Measurements from ENCODE around the gene ARFGAP1.

ARFGAP1 gene

DNA sequence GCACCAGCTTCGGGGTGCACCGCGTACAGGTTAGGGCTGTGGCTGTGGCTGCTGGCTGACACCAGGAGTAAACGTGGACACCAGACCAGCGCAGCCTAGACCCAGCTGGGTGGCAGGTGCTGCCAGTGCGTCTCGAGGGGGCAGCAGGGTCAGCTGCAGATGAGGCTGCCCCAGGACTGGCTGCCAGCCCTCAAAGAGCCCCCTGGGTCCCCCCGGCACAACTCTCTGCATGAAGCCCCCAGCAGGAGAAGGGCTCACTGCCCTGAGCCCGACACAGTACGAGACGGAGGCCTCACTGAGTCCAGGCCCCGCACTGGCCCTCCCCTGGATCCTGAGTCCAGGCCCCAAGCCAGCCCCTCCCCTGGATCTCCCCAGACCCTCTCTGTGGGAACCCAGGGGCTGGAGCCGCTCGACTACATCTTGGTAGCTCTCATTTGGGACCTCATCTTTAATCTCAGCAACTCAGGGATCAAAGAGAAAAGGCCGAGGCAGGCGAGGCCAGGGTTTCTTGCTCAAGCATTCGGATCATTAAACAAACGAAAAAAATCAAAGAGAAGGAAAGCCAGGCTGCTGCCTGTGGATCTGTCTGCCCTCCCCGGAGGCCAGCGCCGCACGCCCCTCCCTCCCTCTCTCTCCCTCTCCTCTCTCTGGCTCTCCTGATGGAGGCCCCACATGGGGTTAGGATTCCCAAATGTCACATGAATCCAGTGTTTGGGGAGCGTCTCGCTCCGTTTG, 11.4 kb upstream of the ARFGAP1 start:
- DNase-seq = no peak

DNA sequence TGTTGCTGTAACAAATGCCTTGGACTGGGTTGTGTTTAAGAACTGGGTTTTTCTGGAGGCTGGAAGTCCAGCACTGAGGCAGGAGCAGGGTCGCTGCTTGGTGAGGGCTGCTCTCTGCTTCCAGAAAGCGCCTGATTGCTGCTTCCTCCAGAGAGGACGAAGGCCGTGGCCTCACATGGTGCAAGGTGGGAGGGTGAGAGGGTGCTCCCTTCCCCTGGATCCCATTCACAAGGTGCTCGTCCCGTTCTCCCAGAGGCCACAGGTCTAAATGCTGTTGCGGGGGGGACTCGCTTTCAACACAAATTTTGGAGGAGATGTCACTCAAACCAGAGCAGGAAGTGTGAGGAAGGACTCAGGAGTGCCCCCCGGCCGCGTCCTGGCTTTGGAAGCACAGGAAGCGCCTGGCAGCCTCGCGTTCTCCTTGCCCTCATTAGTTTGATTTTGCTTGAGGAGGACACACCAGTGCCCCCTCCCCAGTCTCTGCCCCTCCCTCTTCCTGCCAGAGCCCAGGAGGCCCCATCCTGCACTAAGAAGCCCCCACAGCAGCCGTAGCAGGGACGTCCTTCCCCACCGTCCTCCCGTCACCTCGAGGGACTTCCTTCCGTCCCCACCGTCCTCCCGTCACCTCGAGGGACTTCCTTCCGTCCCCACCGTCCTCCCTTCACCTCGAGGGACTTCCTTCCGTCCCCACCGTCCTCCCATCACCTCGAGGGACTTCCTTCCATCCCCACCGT, 10.7 kb upstream of the ARFGAP1 start:
- DNase-seq = no peak

DNA sequence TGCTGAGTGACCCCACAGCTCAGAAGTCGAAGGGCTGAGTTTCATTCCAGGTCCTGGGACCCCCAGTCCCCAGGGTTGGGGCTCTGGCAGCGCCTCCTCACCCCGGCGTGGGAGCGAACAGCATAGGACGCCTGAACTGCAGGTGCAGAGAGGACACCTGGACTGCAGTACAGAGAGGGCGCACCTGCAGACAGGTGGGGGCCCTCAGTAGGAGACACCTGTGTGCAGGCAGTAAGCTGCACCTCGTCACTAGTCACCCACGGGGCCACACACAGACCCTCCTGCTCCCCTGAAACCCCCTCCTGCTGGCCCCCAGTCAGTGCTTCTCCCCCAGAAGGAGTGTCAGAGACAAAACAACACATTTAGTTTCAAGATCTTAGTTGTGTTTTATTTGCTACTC, 9.8 kb upstream of the ARFGAP1 start:
- no peak for DNase-seq

DNA sequence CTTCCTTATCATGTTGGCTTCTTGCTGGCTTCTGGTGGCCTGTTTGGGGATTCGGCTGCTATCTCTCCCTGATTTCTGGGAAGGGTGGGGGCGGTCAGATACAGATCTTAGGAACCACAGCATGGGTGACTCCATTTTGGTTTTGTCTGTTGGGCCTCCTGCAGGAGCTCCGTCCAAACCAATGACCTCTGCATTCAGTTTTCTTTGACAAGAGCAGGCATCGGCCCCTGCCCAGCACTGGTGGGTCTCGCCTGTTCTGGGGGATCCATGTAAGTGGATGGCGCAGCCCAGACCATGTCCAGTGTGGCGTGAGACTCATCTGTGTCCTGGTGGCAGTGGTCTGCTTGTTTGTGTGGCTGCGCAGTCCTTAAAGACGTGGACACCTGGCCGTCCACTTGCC, 8.6 kb upstream of the ARFGAP1 start:
- no peak for DNase-seq

DNA sequence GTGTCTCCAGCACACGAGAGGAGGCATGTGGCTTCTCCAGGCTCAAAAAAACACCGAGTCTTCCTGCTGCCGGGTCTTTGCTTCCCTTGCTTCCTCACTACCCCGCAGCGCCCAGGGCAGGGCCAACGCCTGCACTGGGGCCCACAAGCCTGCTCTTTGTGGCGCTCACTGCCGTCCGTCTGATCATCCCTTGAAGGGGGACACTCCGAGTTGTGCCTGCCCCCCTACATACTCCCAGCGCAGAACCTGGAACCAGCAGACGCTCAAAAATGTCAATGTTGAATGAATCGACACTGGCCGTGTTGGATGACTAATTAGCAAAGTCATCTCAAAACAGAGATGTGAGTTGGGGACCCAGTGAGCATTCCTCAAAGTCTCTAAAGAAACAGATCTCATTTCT, 8.1 kb upstream of the ARFGAP1 start:
- DNase-seq = no peak

DNA sequence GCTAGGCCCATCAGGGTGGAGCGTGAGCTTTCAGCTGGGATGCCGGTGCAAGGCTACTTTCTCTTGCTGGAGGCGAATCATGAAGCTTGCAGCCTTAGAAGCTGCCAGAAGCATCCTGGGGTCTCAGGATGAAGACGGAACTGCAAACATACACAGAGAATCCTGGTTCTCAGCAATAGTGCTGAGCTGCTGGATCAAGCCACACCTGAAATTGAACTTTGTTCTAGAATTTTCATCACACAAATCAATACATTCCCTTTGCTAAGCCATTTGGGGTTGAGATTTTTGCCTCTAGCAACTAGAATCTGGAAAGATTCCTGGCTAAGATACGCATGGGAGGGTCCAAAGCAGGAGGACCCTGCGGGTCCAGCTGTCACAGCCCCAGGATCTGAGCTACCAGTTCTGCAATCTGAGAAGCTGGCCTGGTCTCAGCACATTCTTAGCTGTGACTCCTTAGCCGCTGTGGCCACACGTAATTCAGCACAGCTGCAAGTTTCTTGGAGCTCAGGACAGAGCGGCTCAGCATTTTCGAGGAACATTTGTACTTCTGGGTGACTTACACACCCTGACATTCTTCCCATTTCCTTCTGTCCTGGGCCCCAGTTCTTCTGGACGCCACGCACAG, 6.6 kb upstream of the ARFGAP1 start:
- DNase-seq = no peak

DNA sequence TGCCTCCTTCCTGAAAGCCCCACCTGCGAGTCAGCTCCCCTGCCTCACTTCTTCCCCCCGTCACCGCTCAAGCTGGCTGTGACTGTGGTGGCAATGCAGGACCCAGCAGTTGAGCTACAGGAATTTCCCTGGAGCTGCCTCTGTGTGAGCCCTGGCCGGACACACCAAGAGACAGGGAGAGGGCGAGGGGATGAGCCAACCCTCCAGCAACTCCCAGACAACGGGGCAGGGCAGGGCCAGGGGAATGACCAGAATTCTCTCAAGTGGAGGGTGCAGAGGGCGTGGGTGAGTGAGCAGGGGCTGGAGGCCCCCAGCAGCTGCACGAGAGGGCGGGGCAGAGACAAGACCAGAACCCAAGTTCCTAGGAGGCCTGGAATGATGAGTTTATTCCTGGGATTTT, 4.9 kb upstream of the ARFGAP1 start:
- no peak for DNase-seq

DNA sequence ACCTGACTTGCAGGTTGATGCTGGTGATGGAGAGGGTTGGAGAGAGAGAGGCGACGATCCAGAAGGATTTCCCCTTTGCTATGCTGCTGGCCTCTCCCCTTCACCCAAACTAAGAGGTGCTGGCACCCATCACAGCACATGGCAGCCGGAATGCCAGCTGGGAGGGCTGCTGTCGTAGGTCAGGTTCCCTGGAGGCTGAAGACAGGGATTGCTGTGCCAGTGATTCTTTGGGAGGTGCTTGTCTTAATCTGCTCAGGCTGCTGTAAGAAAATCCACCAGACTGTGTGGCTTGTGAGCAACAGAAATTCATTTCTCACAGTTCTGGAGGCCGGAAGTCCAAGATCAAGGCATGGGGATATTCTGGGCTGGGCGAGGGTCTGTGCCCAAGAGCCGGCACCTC, 4.4 kb upstream of the ARFGAP1 start:
- peak; percentile 18 to 42 for DNase-seq

DNA sequence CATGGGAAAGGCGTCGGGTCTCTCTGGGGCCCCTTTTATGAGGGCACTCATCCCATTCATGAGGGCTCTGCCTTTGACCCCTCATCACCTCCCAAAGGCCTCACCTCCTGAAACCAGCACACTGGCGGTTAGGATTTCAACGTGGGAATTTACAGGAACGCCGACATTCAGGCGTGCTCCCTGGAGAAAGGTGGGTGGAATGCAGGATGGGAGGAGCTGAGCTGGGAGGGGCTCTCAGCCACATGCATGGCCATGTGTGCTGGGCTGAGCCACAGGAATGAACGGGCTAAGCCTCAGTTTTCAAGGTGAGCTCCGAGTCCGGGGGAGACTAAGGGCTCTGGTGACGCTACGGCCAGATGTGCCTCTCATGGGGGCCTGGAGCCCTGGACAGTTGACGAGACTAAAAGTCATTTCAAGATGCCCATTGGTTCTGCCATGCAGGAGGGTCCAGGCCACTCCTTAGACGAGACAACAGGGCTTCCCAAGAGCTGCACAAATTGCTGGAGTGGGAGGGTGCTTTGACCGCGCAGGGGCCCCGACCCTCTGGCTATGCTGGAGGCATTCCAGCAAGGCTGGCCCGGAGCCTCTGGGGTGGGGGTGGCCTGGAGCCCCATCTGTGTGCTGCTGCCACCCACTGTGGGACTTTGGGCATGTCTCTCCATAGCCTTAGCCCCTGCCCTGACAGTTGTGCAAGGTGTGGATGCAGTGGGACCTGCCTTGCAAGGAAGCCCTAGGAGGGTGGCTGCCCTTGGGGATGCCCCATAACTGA, 3.8 kb upstream of the ARFGAP1 start:
- no peak for DNase-seq

DNA sequence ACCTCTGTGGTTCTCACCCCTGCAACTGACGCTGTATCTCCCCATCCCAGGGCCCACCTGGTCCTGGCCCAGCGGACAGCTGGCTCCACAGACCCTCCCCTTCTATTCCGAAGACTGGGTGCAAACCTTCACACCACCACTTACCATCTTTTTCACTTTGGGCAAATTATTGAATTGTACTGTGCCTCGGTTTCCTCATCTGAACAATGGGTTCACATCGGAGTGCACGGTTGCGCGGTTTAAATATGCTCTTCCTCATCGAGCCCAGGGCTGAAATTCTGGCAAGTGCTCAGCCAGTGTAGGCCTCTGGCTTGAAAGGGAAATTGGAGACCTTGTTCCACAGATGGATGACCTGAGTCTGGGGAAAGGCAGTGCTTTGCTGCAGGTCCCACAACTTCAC, 2.9 kb upstream of the ARFGAP1 start:
- DNase-seq = no peak

DNA sequence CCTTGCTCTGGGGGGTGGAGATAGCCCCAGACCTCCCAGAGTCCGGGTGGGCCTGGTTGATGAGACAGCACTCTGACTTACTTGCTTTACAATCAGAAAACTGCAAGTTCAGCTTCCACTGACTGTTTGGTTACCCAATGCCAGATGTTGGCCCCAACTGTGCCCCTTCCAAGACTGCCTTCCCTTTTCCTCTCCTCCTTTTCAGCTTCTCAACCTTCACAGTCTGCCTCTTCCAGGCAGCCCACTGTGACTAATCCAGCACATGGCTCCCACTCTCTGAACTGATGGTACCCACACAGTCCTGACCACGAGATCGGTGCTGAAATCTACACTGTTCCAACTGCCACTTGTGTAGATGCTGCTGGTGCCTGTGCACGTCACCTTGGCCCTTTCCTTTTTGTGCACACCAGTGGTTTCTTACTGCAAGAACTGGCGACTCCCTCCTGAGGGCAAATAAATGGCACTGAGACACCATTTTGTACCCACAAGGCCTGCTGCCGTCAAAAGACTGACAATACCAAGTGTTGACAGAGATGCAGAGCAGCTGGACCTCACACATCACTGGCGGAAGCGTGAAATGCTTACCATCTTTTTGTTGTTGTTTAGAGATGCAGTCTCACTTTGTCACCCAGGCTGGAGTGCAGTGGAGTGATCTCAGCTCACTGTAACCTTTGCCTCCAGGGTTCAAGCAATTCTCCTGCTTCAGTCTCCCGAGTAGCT, 1.8 kb upstream of the ARFGAP1 start:
- DNase-seq = no peak

DNA sequence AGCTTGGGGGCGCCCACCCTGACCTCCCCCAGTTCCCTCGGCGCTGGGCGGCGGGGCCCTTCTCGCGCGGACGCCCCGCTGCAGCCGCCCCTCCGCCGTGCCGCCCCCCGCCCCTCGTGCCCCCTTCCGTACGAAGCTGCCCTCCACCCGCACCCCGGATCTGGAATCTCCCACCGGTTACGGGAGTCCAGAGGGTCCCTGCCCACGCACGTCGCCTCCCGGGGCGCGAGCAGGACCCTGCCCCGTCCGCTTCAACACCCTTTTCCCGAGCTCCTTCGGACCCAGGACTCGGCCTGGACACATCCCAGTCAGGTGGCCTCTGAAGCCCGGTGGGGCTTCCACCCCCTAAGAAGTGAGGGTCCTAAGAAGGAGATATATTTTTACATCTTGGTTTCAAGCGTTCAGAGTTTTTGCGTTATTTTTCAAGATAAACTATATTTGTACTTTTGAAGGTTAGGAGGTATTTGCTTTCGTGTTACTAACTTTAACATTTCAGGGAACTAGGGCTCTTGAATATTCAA, 506 bp downstream of the ARFGAP1 start:
- no peak for DNase-seq

DNA sequence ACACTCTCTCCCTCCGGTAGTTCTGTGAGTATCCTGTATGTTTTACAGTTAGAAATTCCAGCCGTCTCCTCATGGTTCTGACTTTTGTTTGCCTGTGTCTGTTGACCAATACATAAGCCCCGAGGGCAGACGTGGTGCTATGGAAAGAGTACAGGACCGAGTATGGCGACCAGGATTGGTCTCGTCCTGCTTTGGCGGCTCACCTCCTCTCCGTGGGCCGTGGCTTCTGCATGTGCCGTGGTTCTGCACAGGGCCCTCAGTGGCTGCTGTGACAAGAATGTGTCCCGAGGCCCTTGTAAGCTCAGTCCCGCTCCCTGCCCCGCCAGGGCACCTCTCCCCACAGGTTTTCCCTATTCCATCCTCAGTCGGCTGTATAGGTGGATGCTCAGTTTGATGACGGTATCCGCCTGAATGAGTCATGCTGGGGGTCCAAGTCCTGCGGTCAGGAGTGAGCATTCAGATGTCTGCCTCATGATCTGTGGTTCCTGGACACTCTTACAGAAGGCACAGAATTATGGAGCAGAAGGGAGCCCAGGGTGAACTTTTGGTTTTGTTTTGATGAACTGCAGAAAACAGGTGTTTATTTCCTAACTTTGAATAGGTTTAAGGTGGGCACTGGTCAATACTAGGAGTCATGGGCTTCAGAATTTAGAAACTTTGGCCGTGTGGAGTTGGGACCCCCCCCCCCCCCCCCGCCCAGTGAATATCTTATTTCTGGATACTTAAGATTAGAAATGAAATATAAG, 1.2 kb downstream of the ARFGAP1 start:
- DNase-seq = no peak

DNA sequence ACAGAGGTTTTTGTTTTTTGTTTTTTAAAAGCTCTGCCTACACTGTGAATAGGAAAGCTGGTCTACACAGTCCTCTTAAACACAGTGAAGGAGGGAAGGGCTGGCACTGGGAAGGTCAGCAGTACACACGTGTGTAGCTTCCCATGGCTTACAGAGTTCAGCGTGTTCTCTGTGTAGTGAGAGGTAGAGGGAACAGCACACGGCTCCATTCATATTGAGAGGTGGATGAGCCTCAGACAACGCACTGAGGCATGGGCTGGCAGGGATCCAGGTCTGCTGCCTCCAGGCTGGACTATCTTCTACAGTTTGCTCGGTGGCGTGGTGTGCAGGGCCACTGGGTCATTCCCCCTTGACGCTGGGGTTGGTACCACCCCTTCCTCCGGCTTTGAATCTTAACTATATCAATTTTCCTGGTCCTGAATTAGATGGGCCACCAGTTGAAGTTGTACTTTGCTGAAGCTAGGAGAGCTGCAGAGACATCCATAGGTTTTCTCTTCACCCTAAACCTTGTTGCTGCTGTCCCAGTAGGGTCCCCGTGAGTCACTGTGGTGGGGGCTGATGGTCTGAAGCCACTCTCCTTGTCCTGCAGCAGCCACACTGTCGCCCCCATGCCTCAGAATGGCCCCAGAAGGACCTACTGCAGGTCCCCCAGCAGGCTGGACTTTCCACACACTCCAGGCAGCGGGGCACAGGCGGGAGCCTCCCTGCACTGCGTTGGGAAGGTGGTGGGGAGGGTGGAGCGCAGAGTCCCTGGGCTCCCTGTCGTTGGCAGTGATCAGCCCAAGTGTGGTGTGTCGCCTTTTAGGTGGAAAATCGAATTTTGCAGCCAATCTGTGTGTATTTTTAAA, 2.0 kb downstream of the ARFGAP1 start:
- DNase-seq = no peak

DNA sequence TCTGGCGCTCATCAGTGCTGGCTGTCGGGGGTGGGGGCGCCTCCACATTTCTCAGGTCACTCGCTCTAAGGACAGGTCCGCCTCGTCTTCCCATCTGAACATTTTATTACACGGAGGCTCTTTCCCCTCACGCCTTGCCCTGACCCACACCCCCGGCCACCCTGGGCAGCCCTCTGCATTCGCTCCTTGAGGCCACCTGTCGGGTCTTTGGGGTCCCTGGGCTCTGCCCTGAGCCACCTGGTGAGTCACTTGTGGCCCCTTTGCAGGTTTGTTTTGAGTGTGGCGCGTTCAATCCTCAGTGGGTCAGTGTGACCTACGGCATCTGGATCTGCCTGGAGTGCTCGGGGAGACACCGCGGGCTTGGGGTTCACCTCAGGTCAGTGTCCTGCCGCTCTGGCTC, 3.2 kb downstream of the ARFGAP1 start:
- DNase-seq = no peak

DNA sequence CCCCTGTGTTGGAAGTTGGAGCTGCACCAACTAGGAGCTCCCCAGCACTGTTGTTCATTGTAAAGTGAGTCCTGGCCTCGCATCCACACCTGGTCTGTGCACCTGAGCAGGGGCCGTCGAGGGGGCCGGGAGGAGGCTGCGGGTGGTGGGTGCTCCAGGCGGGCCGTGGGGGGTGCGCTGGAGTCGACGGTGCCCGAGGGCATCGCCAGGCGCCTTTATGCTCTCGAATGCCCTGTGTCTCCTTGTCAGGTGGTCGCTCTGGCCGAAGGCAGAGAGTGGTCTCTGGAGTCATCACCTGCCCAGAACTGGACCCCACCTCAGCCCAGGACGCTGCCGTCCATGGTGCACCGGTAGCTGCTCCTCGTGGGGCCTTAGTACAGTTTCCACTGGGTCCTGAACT, 4.3 kb downstream of the ARFGAP1 start:
- DNase-seq = no peak

DNA sequence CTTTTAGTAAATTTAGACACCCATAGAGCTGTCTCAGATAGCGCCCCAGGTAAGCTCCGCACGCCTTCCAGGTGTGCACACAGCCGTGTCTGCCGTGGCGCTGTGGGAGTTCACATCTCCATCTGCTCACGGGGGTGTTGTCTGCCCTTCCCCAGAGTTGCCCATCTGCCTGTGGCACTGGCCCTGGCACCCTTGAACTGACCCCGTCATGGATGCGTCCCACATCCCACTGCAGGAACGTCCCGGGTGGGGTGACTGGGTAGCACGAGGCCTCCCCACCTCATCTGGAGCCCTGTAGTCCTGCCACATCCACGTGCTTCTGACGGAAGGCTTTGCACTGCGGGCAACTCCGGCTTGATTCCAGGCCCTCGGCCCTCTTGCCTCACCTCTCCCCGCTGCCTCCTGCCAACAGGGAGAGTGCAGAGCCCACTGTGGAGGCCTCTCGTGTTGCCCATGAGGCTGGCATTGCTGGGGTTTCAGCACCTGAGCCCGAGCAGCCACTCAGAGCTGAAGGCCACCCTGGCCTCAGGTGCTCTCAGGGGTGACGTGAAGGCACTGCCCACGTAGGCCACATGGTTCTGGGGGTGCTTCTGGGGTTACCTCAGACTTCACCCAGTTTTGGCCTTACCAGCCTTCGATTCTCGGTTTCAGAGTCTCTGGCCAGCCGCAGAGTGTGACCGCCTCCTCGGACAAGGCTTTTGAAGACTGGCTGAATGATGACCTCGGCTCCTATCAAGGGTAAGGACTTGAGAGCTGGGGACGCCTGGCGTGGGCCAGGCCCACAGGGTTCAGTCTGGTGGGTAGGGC, 5.1 kb downstream of the ARFGAP1 start:
- DNase-seq = no peak

DNA sequence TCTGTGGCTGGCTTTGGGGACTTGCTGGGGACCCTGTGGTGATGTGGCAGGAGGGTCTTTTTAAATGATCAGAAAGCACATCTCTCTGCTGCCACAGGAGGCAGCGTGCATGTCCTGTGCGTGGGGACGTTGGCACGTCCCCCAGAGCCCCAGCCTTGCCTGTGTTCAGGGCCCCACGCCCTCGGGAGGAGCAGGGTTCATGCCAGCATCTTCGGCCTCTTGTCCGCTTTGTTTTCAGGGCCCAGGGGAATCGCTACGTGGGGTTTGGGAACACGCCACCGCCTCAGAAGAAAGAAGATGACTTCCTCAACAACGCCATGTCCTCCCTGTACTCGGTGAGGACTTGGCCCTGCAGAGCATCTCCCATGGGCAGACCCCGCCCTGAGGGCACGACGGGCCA, 6.0 kb downstream of the ARFGAP1 start:
- no peak for DNase-seq

DNA sequence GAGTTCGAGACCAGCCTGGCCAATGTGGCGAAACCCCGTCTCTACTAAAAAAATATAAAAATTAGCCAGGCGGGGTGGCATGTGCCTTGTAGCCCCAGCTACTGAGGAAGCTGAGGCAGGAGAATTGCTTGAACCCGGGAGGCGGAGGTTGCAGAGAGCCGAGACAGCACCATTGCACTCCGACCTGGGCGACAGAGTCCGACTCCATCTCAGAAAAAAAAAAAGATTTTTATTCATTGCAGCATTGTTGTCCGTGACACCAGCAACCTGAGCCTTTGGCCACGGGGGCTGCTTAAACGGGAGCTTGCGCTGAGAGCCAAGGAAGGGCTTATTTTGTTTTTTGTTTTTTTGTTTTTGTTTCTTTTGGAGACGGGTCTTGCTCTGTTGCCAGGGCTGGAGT, 7.3 kb downstream of the ARFGAP1 start:
- no peak for DNase-seq

DNA sequence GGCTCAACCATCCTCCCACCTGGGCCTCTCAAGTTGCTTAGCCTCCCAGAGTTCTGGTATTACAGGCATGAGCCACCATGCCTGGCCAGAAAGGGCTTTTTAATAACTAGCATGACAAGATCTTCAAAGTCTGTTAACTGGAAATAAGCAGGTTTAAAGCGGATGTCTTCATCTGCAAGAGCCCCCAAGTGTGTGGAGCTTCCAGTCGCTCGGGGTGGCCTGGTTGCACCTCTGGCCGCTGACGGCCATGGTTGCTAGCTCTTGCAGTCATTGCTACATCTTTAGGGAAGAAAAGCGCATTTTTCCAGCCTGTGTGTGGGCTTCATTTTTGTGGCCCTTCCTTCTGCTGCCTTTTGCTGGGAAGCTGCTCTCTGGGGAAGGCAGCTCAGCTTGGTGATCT, 7.8 kb downstream of the ARFGAP1 start:
- DNase-seq = no peak

All from NCI-H524 (cell line).